Nephron progenitor cell (in vitro differentiated cells): ENCODE measurements around the gene GCC2.
A peak's percentile ranks its signal among the peaks of the same experiment; 100 is the strongest.

Experiments
- DNase-seq: peaks from one replicate; pipeline ENCODE4 v3.0.0; 2021
- H3K27ac Mint-ChIP-seq: 2 replicates; pipeline ENCODE4 v1.8.0; 2021; ENCODE audit warnings: mild to moderate bottlenecking, moderate library complexity, mixed read lengths
- H3K27me3 Mint-ChIP-seq: 2 replicates; pipeline ENCODE4 v1.8.0; 2021; ENCODE audit warnings: mild to moderate bottlenecking, low read depth, mixed read lengths; ENCODE audit not compliant: poor library complexity
- H3K36me3 Mint-ChIP-seq: 2 replicates; pipeline ENCODE4 v1.8.0; 2021; ENCODE audit warnings: low read depth, mixed read lengths
- H3K4me1 Mint-ChIP-seq: 2 replicates; pipeline ENCODE4 v1.8.0; 2021; ENCODE audit warnings: mixed read lengths
- H3K4me3 Mint-ChIP-seq: 2 replicates; pipeline ENCODE4 v1.8.0; 2021; ENCODE audit warnings: mild to moderate bottlenecking, moderate library complexity, mixed read lengths
- H3K9me3 Mint-ChIP-seq: 2 replicates; pipeline ENCODE4 v1.8.0; 2021; ENCODE audit warnings: mild to moderate bottlenecking, moderate library complexity, mixed read lengths
- CTCF ChIP-seq: fragments of 200-600 bp; sonication (generic); IDR thresholded peaks from 2 replicates; pipeline ENCODE4 v1.5.0; 2021; ENCODE audit warnings: antibody characterized with exemption

GCC2 gene

GRCh38 chr2:108531674-108532055 lies 82.7 kb downstream of the GCC2 start:
- Mint-ChIP-seq H3K4me3 (no peak overlapping the region), H3K27ac (no peak overlapping the region), H3K27me3 (no peaks in the 10 kb centered on the region), H3K36me3 (peaks cover 2% of the 10 kb centered on the region), H3K9me3 (no peaks in the 10 kb centered on the region), H3K4me1 (peaks cover 40% of the 10 kb centered on the region)
- no peak for DNase-seq
- TF ChIP-seq CTCF: no peak

- DNase-seq: peak; percentile 94
- no peaks in the 10 kb centered on the region for H3K27me3 Mint-ChIP-seq
- no peak for TF ChIP-seq CTCF
- peak within 1 kb of the TSS; percentile 93 for H3K4me3 Mint-ChIP-seq
- H3K9me3 Mint-ChIP-seq: no peaks in the 10 kb centered on the region
- peaks cover 58% of the 10 kb centered on the region for H3K4me1 Mint-ChIP-seq
- peak within 1 kb of the TSS; percentile 98 for H3K27ac Mint-ChIP-seq
- no peaks in the 10 kb centered on the region for H3K36me3 Mint-ChIP-seq
These were observed 85.0 kb downstream of the GCC2 start, which contains the start of gene LIMS1 for GRCh38 chr2:108533832-108534583. Gene LIMS1 (plus strand): TSS chr2:108534470. CDS start chr2:108534563, 93 bp downstream.

GRCh38 chr2:108534584-108535356 lies 85.8 kb downstream of the GCC2 start:
- H3K27ac Mint-ChIP-seq: peak overlapping the region; percentile 66
- H3K9me3 Mint-ChIP-seq: no peaks in the 10 kb centered on the region
- H3K27me3 Mint-ChIP-seq: no peaks in the 10 kb centered on the region
- no peak for TF ChIP-seq CTCF
- peak overlapping the region; percentile 87 for H3K4me3 Mint-ChIP-seq
- DNase-seq: peak; percentile 64
- H3K36me3 Mint-ChIP-seq: peaks cover 3% of the 10 kb centered on the region
- H3K4me1 Mint-ChIP-seq: peaks cover 55% of the 10 kb centered on the region

- DNase-seq: no peak
These were observed 86.3 kb downstream of the GCC2 start for GRCh38 chr2:108535357-108535631.

GRCh38 chr2:108536133-108536780 lies 87.3 kb downstream of the GCC2 start:
- Mint-ChIP-seq H3K4me1 (peaks cover 40% of the 10 kb centered on the region), H3K4me3 (peak overlapping the region; percentile 87), H3K36me3 (peaks cover 10% of the 10 kb centered on the region), H3K9me3 (no peaks in the 10 kb centered on the region), H3K27ac (no peak overlapping the region), H3K27me3 (no peaks in the 10 kb centered on the region)
- DNase-seq: no peak
- no peak for TF ChIP-seq CTCF

More at GRCh38 chr2:108535357-108535631, 86.3 kb downstream of the GCC2 start:
- Mint-ChIP-seq H3K27me3 (no peaks in the 10 kb centered on the region), H3K9me3 (no peaks in the 10 kb centered on the region), H3K4me1 (peaks cover 49% of the 10 kb centered on the region), H3K27ac (no peak overlapping the region), H3K4me3 (peak overlapping the region; percentile 87), H3K36me3 (peaks cover 5% of the 10 kb centered on the region)
- TF ChIP-seq CTCF: no peak
